ENCODE measurements around the gene MAPKAPK3.

DNA sequence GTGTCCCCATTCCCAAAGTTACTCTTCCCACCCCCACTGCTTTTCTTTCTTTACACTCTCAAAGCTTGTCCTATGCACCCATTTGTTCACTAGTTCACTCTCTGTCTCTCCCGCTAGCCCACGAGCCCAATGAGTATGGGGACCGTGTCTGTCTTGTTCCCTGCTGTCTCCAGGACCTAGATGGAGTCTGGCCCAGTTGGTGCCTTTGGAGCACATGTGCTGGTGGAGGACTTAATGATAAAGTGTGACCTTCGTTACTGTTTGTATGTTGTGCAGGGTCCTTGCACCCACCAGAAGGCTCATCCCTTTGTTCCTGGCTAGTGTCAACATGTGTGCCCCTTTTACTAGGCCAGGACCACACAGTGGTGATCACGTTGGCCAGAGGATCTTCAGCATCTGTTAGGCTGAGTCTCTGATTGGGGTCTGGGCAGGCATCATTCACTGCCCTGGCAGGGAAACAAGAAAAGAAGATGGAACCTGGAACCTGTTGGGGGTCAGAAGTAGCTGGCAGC, 12.8 kb upstream of the MAPKAPK3 start:
- TF ChIP-seq, protein P1, sequence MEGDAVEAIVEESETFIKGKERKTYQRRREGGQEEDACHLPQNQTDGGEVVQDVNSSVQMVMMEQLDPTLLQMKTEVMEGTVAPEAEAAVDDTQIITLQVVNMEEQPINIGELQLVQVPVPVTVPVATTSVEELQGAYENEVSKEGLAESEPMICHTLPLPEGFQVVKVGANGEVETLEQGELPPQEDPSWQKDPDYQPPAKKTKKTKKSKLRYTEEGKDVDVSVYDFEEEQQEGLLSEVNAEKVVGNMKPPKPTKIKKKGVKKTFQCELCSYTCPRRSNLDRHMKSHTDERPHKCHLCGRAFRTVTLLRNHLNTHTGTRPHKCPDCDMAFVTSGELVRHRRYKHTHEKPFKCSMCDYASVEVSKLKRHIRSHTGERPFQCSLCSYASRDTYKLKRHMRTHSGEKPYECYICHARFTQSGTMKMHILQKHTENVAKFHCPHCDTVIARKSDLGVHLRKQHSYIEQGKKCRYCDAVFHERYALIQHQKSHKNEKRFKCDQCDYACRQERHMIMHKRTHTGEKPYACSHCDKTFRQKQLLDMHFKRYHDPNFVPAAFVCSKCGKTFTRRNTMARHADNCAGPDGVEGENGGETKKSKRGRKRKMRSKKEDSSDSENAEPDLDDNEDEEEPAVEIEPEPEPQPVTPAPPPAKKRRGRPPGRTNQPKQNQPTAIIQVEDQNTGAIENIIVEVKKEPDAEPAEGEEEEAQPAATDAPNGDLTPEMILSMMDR (IDR thresholded peaks at IDR 0.05): no peak
- TF ChIP-seq POLR2AphosphoS5 (IDR thresholded peaks at IDR 0.05; ENCODE audit: insufficient read depth in 1 of 2, low read depth in 1 of 2): no peak
- no peak for TF ChIP-seq POLR2A (IDR thresholded peaks at IDR 0.05)

All from vagina (tissue), 2 donors.